NCI-H2107 treated with DMSO at 0.1 percent for 48 hours (cell line): ENCODE measurements around the gene ARHGAP20.
A peak's percentile ranks its signal among the peaks of the same experiment; 100 is the strongest.

Experiments
- DNase-seq: peaks from one replicate; lab custom pipeline; 2025; ENCODE audit not compliant: unreplicated experiment; lab: John Stamatoyannopoulos, UW

Gene ARHGAP20, protein sequence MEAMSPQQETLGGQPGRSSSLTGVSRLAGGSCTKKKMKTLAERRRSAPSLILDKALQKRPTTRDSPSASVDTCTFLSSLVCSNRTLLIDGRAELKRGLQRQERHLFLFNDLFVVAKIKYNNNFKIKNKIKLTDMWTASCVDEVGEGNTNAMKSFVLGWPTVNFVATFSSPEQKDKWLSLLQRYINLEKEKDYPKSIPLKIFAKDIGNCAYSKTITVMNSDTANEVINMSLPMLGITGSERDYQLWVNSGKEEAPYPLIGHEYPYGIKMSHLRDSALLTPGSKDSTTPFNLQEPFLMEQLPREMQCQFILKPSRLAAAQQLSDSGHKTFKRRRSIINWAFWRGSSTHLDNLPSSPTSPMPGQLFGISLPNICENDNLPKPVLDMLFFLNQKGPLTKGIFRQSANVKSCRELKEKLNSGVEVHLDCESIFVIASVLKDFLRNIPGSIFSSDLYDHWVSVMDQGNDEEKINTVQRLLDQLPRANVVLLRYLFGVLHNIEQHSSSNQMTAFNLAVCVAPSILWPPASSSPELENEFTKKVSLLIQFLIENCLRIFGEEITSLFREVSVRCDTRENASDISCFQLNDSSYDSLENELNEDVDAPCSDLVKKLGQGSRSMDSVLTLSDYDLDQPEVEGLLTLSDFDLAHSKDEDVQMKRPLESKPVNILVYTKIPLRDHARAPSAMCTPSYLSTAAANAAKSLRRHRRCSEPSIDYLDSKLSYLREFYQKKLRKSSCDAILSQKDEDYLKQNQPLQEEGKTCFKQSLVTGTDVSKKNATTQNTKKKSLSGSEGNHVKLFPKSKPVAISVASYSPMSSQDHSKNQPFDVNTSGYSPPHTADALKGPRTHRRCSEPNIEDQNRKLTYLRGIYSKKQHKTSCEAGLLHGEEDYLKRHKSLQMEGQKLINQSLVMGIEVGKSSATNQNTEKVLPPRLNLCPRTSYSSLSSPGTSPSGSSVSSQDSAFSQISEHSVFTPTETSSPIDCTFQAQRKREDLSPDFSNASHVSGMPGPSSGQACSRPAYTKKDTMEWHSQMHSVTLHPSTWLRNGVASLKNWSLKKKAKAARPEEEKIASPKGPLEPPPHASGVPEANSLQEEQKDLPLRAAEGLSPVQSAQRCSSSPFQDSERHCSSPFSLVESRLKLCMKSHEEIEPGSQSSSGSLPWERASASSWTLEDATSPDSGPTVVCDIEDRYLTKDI

DNA sequence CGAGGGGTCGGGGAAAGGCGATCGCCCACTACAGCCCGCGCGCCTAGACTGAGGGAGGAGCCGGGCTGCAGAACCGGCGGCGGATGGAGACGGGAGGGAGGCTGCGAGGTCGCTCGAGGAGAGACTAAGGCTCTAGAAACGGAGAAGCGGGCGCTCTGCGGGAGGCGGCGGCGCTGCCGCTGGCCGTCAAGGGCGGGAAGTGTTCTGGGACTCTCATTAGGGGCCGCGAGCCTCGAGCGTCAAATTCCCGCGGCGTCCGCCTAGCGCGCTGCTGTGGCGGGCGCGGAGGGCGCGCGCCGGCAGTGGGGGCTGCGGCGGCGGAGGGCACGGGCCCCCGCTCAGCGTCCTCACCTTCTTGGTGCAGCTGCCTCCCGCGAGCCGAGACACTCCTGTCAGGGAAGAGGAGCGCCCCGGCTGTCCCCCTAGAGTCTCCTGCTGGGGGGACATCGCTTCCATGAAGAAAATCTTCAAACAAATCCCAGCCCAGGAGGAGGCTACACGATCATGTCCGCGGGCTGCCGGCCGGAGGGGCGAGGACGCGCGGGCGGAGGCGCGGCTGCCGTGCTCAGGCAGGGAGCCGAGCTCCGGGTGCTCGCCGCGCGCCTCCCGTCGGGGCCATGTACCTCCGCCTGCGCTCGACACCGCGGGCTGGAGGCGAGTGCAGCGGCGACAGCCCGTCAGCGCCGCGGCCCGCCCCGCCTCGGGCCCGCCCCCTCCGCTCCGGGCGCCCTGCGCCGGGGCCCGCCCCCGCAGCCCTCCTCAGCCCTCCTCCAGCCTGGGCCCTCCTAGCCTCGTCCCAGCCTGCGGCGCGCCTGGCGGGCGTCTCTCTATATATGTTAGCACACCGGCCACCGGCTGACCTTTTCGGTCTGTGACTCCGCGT is at the start of gene ARHGAP20:
Gene ARHGAP20 (minus strand): TSS at position 662 of the 883 bp plus-strand sequence. CDS start 206 bp downstream, at position 456.
- DNase-seq: peak; percentile 12

DNA sequence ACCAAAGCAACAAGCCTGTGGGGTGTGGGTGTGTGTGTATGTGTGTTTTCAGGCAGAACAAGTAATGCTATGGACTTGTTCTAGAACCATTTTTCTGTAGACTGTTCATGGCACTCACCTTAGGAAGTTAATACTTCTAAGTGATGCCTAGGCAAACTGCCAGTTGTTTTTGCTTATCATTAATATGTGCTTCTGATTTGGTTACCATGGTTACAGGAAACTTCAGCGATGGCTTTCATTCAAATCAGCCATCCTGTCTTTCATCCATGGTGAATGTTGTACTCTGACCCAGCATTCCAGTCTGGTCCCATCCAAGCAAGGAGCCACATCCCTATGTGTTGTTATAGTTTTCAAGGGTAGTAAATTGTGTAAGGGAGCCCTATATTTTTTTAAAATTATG is 49.8 kb upstream of the ARHGAP20 start:
- no peak for DNase-seq

DNA sequence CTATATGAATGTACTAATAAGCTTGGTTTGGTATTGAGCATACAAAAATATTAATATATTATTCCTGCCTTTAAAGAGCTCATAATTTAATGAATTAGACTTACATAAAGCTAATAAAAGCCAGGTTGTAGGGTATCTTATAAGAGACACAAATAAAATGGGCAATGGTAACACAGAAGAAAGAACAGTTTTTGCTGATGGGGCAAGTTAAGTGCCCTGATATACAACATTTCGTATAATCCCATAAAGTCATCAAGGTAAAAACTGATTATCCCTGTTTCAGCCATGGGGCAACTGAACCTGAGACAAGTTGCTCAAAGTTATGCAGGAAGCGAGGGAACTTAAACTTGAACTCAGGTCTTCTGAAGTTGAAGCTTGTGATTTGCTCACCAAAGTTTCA is 48.9 kb upstream of the ARHGAP20 start:
- DNase-seq: no peak

DNA sequence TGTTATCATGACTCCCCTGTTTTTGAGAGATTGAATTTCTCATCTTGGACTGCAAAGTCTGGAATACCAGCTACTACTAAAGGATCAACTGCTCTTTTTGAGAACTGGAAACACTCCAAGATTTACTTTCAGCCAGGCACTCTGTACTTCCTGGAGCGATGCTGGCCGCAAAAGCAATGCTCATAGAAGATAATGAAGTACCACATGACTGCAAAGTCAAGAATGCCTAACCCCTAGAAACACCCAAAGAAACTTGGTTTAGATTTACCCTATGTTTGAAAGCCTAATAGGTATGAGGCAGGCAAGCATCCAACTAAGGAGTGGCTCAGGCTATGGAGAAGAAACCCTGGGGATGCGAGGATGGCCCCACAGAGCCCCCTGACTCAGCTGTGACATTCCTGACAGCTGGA is 47.7 kb upstream of the ARHGAP20 start:
- DNase-seq: peak; percentile 95

DNA sequence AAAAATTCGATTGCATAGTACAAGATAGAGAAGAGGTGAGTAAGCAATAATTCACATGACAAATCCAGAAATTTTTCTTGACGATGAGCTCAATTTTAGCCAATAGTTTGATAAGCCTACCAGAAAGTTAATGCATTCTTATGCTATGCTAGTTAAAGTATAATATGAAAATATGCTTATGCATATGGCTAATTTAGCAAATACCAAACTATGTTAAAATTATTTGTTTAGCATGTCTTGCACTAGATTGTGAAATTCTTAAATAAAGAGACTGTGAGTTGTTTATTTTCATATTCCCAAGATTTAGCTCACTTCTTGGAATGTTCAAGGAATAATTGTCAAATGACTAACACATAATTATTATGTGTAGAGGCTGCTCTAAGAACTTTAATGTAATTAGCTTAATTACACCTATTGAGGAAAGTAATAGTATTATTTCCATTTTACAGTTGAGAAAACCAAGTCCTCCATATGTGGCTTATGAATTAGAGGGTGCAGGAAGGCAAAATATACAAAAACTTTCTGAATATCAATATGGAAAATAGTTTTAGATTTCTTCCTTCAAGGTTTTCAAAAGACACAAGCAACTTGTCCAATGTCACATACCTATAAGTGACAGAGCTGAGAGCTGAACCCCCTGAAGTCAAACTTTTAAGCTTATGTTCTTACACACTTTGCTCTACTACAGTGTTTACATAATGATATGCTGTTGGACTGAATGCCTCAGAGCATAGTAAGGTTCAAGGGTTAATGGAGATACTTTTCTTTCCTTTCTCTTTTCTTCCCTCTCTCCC is 45.9 kb upstream of the ARHGAP20 start:
- DNase-seq: no peak

DNA sequence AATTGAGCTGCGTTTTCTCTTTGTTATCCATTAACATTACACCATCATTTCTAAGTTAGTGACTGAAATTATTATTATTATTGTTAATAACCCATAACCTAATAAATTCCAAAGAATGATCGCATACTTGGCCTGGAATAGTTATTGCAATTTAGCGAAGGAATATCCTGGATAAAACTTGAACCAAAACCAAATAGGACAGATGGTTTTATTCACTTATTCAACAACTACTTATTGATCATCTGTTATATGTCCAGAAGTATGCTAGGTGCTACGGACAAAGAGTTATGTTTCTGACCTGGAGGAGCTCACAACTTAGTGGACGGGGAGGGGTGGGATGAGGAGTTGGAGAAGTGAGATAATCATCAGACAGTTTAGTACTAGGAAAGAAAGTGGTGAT is 44.8 kb upstream of the ARHGAP20 start:
- DNase-seq: no peak

DNA sequence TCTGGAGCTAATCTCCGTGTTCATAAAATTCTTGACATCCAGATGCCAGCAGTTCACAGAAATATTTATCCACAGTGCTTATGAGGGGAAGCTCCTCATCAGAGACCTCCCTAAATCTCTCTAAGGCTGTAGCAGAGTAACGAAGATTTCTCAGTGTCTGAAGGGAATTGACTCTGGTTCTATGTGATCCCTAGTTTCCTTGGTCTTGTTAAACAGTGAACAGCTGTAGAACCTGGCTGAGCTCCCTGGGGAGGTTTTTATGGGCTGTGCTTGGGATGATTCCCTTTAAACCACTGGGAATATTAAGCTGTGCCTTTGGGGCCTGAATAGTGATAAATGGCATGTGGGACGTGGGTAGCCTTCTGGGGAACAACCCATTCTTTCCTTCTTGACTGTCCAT is 43.7 kb upstream of the ARHGAP20 start:
- DNase-seq: no peak

DNA sequence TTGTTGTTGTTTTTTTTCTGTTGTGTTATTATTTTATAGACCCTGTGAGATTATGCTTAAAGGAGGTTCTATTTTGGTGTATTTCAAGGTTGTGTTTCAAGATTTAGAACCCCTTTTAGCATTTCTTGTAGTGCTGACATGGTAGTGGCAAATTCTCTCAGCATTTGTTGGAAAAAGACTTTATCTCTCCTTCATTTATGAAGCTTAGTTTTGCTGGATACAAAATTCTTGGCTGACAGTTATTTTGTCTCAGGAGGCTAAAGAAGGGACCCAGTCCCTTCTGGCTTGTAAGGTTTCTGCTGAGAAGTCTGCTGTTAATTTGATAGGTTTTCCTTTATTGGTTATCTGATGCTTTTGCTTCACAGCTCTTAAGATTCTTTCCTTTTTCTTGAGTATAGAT is 40.7 kb upstream of the ARHGAP20 start:
- DNase-seq: no peak

DNA sequence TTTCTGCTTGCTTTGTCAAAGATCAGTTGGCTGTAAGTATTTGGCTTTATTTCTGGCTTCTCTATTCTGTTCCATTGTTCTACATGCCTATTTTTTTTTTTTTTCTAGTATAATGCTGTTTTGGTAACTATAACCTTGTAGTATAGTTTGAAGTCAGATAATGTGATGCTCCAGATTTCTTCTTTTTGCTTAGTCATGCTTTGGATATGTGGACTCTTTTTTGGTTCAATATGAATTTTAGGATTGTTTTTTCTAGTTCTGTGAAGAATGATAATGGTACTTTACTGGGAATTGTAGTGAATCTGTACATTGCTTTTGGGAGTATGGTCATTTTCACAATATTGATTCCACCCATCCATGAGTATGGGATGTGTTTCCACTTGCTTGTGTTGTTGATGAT is 37.9 kb upstream of the ARHGAP20 start:
- DNase-seq: no peak

DNA sequence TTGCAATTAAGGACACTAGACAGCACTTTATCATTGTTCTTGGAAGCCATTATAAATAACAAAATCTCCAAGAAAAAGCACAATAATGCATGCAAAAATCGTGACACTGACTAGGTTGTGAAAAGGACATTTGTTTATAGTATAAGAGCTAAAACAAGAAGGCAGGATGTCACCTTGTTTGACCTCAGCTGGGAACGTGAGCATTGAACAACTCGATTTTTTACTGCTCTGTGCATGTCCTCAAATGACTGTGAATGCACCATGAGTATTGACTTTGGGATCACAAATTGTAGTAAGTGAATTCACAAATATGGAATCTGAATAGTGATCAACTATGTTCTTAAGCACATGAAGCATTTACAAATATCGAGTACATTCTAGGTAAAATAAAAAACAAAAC is 35.3 kb upstream of the ARHGAP20 start:
- DNase-seq: no peak

DNA sequence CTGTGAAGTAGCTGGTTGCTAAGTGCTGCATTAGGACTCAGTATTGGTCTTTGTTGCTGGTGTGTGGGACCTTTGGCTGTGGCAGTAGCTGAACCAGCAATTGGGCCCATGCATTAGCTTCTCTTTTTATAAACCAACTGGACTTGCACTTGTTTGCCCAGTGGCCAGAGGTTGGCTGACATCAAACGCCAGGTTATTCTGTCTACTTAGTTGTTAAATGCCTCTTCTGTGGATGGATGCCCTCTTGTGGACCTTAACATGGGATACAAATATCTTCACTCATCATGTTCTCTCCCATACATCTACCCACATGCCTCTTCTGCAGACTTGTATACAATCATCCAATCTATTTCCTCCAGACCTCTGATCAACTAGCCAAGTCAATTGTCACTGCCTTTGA is 26.4 kb upstream of the ARHGAP20 start:
- no peak for DNase-seq

DNA sequence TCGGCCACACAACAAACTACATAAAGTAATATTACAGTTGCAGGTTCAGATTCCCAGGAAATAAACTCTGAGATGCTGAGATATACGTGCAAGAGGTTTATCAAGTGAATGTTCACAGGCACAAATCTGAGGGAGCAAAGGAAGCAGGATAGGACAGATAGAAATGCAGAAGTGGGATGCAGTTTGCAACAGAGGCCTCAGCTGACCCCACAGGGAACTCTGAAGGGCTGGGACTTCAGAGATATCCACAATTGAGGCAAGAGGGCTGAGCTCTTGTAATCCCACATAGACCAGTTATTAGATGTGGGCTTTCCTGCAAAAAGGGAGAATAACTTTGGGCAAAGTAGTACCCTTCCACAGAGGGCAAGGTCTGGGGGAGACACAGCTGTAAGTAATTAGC is 25.4 kb upstream of the ARHGAP20 start:
- no peak for DNase-seq

DNA sequence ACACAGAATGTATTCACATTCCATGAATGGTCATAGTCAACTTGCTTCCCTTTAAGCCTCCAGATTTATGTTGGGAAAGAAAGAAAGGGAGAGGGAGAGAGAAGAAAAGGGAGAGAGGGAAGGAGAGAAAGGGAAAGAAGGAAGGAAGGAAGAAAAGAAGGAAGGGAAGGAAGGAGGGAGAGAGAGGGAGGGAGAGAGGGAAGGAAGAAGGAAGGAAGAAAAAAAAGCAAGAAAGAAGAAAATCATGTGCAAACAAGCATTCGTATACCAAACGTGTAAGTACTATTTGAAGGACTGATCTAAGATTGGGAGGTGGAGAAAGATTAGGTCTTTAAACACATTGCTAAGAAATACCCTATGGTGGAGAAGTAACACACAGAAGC is 23.9 kb upstream of the ARHGAP20 start:
- no peak for DNase-seq

DNA sequence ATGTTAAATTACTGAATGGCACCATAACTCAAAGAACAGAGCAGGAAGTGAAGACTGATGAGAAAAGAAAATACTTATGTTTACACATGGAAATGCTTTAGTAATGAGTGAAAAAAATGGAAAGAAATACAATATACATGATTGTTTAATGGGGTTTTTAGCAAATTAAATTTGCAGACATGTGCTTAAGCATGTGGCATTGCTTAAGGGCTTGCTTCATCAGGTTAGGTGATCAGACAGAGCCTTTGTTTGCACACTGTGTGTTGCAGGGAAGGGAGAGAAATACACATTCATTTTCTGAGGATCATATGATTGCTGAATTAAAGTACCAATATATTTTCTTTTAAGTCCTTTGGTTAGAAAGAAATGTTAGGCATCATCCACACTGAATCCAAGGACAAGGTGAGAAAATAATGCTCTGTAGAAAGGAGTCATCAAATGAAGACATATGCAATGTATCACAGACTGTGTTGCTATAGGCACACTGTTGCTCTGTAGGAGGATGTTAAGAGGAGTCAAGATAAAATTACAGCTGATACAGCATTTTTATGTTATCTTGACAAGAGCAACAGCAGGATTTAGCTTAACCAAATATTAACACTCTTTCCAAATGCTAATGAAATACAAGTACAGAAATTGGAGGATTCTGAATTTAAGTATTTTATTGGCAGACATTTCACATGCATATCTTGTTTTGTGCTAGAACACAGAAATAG is 23.4 kb upstream of the ARHGAP20 start:
- no peak for DNase-seq

DNA sequence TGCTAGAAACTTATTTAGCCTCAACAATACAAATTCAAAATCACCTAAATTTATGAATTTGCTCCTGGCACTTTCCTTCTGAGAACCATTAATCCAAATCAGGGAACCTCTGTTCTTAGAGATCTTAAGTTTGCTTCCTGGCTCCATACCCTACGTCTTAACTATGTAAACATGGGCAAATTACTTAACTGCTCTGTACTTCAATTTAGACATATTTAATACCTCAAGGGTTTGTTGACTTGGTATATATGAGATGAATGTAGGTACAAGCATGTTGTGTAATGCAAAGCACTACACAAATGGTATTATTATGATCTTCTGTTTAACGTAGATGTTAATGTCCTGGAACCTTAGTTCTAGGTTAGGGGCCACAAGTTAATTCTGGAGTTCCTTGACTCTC is 22.6 kb upstream of the ARHGAP20 start:
- DNase-seq: no peak

DNA sequence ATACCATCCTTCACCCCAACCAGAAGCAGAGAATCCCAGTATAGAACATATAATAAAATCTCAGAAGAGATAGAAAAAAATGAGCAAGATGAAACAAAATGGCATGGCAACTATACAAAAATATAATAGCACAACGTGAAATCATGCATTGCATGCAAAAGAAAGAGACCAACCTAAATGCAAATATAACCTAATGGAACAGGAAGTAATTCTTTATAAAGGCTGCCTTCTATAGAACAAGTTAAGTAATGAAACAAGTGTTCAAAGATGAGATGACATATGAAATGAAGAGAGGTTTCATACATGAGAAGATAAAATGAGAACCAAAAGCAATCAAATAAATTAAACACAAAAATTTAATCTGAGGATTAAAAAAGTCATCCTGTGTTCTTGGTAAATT is 18.5 kb upstream of the ARHGAP20 start:
- no peak for DNase-seq

DNA sequence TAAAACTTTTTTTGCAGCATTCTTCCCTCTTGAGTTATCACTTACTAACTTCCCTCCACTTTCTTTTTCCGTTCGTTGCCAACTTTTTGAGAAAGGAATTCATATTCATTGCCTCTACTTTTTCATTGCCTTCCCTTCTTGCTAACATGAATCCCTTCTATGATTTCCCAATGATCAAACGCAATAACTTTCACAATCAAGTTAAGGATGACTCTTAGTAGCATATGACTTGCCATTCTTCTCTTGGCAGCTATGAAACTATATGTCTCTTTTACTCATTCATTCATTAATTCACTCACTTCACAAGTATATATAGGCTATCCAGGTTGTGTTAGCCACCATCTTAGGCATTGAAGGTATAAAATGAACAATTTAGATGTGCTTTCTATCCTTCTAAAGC is 16.6 kb upstream of the ARHGAP20 start:
- DNase-seq: no peak

DNA sequence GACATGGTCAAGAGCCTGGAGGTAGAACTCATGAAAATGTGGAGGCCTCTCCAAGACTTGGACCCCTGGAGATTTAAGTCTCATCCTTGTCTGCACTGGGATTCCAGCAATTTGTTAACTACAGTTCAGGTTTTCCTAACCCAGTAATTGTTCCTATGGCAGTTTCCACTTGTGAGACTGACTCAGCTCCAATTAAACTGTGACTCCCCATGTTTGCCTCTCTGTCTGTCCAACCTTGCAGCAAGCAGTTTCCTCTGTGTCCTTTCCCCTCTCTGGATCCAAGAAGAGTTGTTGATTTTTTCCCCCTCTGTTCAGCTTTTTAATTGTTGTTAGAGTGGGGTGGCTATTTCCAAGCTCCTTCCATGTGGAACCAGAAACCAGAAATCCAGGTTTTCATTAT is 16.2 kb upstream of the ARHGAP20 start:
- DNase-seq: no peak

DNA sequence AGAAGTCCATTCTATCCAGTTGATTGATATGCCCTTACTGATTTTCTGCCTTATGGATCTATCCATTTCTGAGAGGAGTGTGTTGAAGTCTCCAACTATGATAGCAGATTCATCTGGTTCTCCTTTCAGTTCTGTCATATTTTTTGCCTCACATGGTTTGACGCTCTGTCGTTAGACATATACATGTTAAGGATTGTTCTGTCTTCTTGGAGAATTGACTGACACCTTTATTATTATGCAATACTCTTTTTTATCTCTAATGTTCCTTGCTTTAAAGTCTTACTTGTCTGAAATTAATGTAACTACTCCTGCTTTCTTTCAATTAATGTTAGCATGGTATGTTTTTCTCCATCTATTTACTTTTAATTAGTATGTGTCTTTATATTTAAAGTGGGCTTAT is 12.1 kb upstream of the ARHGAP20 start:
- no peak for DNase-seq
